ENCODE results near the gene RANBP17. TPM values are rescaled to one million over a fixed set of nuclear protein-coding genes. Genes with fewer than 3 reads are reported as not detected.
A peak's percentile ranks its signal among the peaks of the same experiment; 100 is the strongest.

Gene RANBP17
- total and polyA plus RNA-seq, 2 donors (not counting 1 experiment from before 2014, with no cell fraction given), result 3.1 to 3.5 TPM

- Histone ChIP-seq H3K36me3 (ENCODE audit: control insufficient read depth, insufficient read depth, low read length) (no peaks in the 10 kb centered on the region), H3K4me1 (ENCODE audit: control insufficient read depth, extremely low read depth, insufficient read depth, low read length) (no peaks in the 10 kb centered on the region), H4K20me1 (ENCODE audit: control insufficient read depth, extremely low read depth, insufficient read depth, low read length) (no peaks in the 10 kb centered on the region), H3K79me2 (ENCODE audit: control insufficient read depth, insufficient read depth, low read length) (no peaks in the 10 kb centered on the region), H3K4me2 (ENCODE audit: extremely low read depth, insufficient read depth, low read length) (peak overlapping the region; percentile 0), H2AFZ (ENCODE audit: low read length) (no peak overlapping the region), H3K27ac (ENCODE audit: insufficient read depth, low read length) (no peak overlapping the region), H3K9ac (ENCODE audit: insufficient read depth, low read length) (no peak overlapping the region), H3K27me3 (ENCODE audit: control insufficient read depth, insufficient read depth, low read length) (peaks cover 71% of the 10 kb centered on the region), H3K9me3 (ENCODE audit: control insufficient read depth, insufficient read depth, low read depth, low read length) (no peaks in the 10 kb centered on the region), H3K4me3 (replicated peaks in 1 of 4; ENCODE audit: control extremely low read depth in 1 of 4, insufficient read depth in 1 of 4, low read depth in 3 of 4, low read length in 4 of 4) (no peak overlapping the region)
- DNase-seq (ENCODE audit: low read depth in 2 of 2), result no peak
- TF ChIP-seq CTCF (conservative IDR thresholded peaks at IDR 0.05 in 1 of 2, IDR thresholded peaks at IDR 0.05 in 1 of 2; ENCODE audit: low read depth in 1 of 2, low read length in 2 of 2) (no peak), EZH2 (IDR thresholded peaks at IDR 0.05; ENCODE audit: low read length, missing control alignments) (no peak)
These were observed 454.1 kb downstream of the RANBP17 start for GRCh38 chr5:171315925-171316257.

GRCh38 chr5:171316258-171317121 lies 454.7 kb downstream of the RANBP17 start:
- peaks cover 72% of the 10 kb centered on the region for H3K27me3 ChIP-seq (ENCODE audit: control insufficient read depth, insufficient read depth, low read length)
- no peak overlapping the region for H2AFZ ChIP-seq (ENCODE audit: low read length)
- no peak overlapping the region for H3K9ac ChIP-seq (ENCODE audit: insufficient read depth, low read length)
- H3K4me2 ChIP-seq (ENCODE audit: extremely low read depth, insufficient read depth, low read length), result peak overlapping the region; percentile 0
- H3K36me3 ChIP-seq (ENCODE audit: control insufficient read depth, insufficient read depth, low read length), result no peaks in the 10 kb centered on the region
- H3K9me3 ChIP-seq (ENCODE audit: control insufficient read depth, insufficient read depth, low read depth, low read length), result no peaks in the 10 kb centered on the region
- no peaks in the 10 kb centered on the region for H3K79me2 ChIP-seq (ENCODE audit: control insufficient read depth, insufficient read depth, low read length)
- H3K4me1 ChIP-seq (ENCODE audit: control insufficient read depth, extremely low read depth, insufficient read depth, low read length), result no peaks in the 10 kb centered on the region
- no peaks in the 10 kb centered on the region for H4K20me1 ChIP-seq (ENCODE audit: control insufficient read depth, extremely low read depth, insufficient read depth, low read length)
- DNase-seq (ENCODE audit: low read depth in 2 of 2), result peak; percentile 14 to 23
- H3K27ac ChIP-seq (ENCODE audit: insufficient read depth, low read length), result no peak overlapping the region
- no peak overlapping the region for H3K4me3 ChIP-seq (replicated peaks in 1 of 4; ENCODE audit: control extremely low read depth in 1 of 4, insufficient read depth in 1 of 4, low read depth in 3 of 4, low read length in 4 of 4)
- peak; percentile 90 for TF ChIP-seq EZH2 (IDR thresholded peaks at IDR 0.05; ENCODE audit: low read length, missing control alignments)
- no peak for TF ChIP-seq CTCF (conservative IDR thresholded peaks at IDR 0.05 in 1 of 2, IDR thresholded peaks at IDR 0.05 in 1 of 2; ENCODE audit: low read depth in 1 of 2, low read length in 2 of 2)

- H3K27me3 ChIP-seq (ENCODE audit: control insufficient read depth, insufficient read depth, low read length), result peaks cover 68% of the 10 kb centered on the region
These were observed 455.4 kb downstream of the RANBP17 start for GRCh38 chr5:171317230-171317629.

More at GRCh38 chr5:171317230-171317629, 455.4 kb downstream of the RANBP17 start:
- Histone ChIP-seq H4K20me1 (ENCODE audit: control insufficient read depth, extremely low read depth, insufficient read depth, low read length) (no peaks in the 10 kb centered on the region), H3K9me3 (ENCODE audit: control insufficient read depth, insufficient read depth, low read depth, low read length) (no peaks in the 10 kb centered on the region), H3K27ac (ENCODE audit: insufficient read depth, low read length) (no peak overlapping the region), H3K9ac (ENCODE audit: insufficient read depth, low read length) (no peak overlapping the region), H3K4me1 (ENCODE audit: control insufficient read depth, extremely low read depth, insufficient read depth, low read length) (no peaks in the 10 kb centered on the region), H2AFZ (ENCODE audit: low read length) (no peak overlapping the region), H3K4me3 (replicated peaks in 1 of 4; ENCODE audit: control extremely low read depth in 1 of 4, insufficient read depth in 1 of 4, low read depth in 3 of 4, low read length in 4 of 4) (no peak overlapping the region), H3K79me2 (ENCODE audit: control insufficient read depth, insufficient read depth, low read length) (no peaks in the 10 kb centered on the region), H3K36me3 (ENCODE audit: control insufficient read depth, insufficient read depth, low read length) (no peaks in the 10 kb centered on the region), H3K4me2 (ENCODE audit: extremely low read depth, insufficient read depth, low read length) (no peak overlapping the region)
- peak; percentile 5 for TF ChIP-seq EZH2 (IDR thresholded peaks at IDR 0.05; ENCODE audit: low read length, missing control alignments)
- TF ChIP-seq CTCF (conservative IDR thresholded peaks at IDR 0.05 in 1 of 2, IDR thresholded peaks at IDR 0.05 in 1 of 2; ENCODE audit: low read depth in 1 of 2, low read length in 2 of 2), result no peak
- DNase-seq (ENCODE audit: low read depth in 2 of 2), result no peak

Measured in fibroblast of lung (primary cell).